Lower lobe of right lung (tissue), 2 donors: ENCODE measurements around the gene PIGK. TPM values are rescaled to one million over a fixed set of nuclear protein-coding genes. Genes with fewer than 3 reads are reported as not detected.

Experiments
- ATAC-seq, 2 donors: fragments of 200-7000 bp; cut with Tn5 transposase; one replicate each; pipeline ENCODE4 v1.9.1; 2020 to 2022; ENCODE audit warnings: mild to moderate bottlenecking in 2 of 2, moderate library complexity in 2 of 2
- DNase-seq: peaks from one replicate; pipeline ENCODE4 v3.0.0-alpha.2; 2020
- H3K27ac ChIP-seq: fragments of 200-600 bp; one replicate; pipeline ENCODE4 v1.8.0; 2022
- H3K27me3 ChIP-seq: fragments of 200-600 bp; one replicate; pipeline ENCODE4 v1.8.0; 2022; ENCODE audit warnings: low read depth
- H3K36me3 ChIP-seq: fragments of 200-600 bp; one replicate; pipeline ENCODE4 v1.8.0; 2022; ENCODE audit warnings: mild to moderate bottlenecking
- H3K4me1 ChIP-seq: fragments of 200-600 bp; one replicate; pipeline ENCODE4 v1.8.0; 2022
- H3K4me3 ChIP-seq: fragments of 200-600 bp; one replicate; pipeline ENCODE4 v1.8.0; 2022; ENCODE audit warnings: mild to moderate bottlenecking
- H3K9me3 ChIP-seq: fragments of 200-600 bp; one replicate; pipeline ENCODE4 v1.8.0; 2022
- intact Hi-C: fragments of 100-400 bp; cut with DNase I; formaldehyde crosslinking; loops from one replicate; pipeline ENCODE4 v1.11.0; 2022
- long read RNA-seq: library from polyadenylated mRNA; unstranded; transcript quantifications from one replicate; pipeline ENCODE4 v2.0.0, GENCODE V29; 2021
- total RNA-seq: library from RNA; stranded (reverse); fragmentation: NEBNext Ultra II Directional; extraction: Animal tissue kit (Norgen Biotek cat#: 25700); gene quantifications from one replicate; pipeline ENCODE4 v1.2.1, GENCODE V29; 2021
- TF ChIP-seq, protein P1 (sequence below): fragments of 200-600 bp; IDR thresholded peaks from one replicate; pipeline ENCODE4 v1.8.0; 2022; ENCODE audit warnings: antibody characterized with exemption, mild to moderate bottlenecking
- donor health status: DM: no; HTN: yes; CAD: no; lungs with severe emphysema.

Gene PIGK
- 27.1 TPM for total RNA-seq
- long read RNA-seq, full-length matches to known transcripts: 29 of 35 reads
- long read RNA-seq, partial matches to known transcripts: 1 of 35 reads
- long read RNA-seq, other reads (novel, unspliced or antisense): 5 of 35 reads

DNA sequence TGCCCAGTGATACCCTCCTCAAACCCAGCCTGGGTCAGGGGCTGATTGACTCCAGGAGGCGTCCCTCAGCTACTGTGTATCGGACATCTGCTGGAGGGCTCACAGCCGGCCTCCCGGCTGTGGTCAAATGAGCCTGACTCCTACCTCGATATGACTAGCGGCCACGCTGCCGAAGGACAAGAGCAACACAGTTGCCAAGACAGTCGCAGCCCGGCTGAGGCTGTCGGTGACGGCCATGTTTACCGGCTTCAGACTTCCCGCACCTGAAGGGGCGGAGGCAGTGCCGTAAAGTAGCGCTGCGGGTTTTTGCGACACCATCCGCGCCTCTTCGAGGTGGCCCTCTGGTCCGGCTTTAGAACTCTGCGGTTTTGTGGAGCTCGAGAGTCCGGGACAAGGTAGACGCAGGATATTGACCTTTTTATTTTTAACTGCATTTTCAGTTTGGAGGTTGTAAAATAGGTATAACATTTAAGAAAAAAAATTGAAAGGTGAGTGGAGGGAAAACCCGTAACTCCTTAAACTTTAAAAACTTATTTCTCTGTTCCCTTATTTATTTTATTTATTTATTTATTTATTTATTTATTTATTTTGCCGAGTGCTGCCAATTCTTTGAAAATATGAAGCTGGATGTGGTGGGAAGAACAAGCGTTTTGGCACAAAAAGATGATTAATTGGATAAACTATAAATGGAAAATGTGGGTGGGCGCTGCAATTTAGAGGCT lies at the start of gene PIGK:
PIGK (minus strand) TSS at position 265 of the 722 bp plus-strand sequence; CDS start at position 237, 28 bp downstream.
- TF ChIP-seq, protein P1, sequence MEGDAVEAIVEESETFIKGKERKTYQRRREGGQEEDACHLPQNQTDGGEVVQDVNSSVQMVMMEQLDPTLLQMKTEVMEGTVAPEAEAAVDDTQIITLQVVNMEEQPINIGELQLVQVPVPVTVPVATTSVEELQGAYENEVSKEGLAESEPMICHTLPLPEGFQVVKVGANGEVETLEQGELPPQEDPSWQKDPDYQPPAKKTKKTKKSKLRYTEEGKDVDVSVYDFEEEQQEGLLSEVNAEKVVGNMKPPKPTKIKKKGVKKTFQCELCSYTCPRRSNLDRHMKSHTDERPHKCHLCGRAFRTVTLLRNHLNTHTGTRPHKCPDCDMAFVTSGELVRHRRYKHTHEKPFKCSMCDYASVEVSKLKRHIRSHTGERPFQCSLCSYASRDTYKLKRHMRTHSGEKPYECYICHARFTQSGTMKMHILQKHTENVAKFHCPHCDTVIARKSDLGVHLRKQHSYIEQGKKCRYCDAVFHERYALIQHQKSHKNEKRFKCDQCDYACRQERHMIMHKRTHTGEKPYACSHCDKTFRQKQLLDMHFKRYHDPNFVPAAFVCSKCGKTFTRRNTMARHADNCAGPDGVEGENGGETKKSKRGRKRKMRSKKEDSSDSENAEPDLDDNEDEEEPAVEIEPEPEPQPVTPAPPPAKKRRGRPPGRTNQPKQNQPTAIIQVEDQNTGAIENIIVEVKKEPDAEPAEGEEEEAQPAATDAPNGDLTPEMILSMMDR: no peak
- DNase-seq (peak; percentile 93), ATAC-seq (peak; percentile 99 to 100)
- Histone ChIP-seq H3K27me3 (no peaks in the 10 kb centered on the region), H3K4me3 (peak within 1 kb of the TSS; percentile 71), H3K27ac (peak within 1 kb of the TSS; percentile 84), H3K36me3 (no peaks in the 10 kb centered on the region), H3K9me3 (no peaks in the 10 kb centered on the region), H3K4me1 (peaks cover 14% of the 10 kb centered on the region)
- intact Hi-C loops: no loop called here

DNA sequence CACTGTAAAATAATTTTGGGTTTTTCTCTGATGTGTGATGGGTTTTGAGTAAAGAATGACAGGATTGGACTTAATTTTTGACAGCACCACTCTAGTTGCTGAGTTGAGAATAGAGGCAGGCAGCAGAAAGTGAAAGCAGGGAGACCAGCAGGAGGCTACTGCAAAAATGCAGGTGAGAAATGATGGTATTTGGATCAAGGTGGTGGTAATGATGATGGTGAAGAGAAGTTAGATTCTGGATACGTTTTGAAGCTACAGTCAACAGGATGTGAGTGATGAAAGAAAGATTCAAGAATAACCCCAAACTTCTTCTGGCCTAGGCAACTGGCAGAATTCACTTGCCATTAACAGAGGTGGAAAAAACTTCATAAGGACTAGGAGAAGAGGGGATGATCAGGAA lies 47.8 kb upstream of the PIGK start:
- TF ChIP-seq, protein P1: no peak
- DNase-seq (no peak), ATAC-seq (no peak)
- Histone ChIP-seq H3K4me3 (no peak overlapping the region), H3K36me3 (no peaks in the 10 kb centered on the region), H3K27ac (no peak overlapping the region), H3K27me3 (no peaks in the 10 kb centered on the region), H3K4me1 (no peaks in the 10 kb centered on the region), H3K9me3 (no peaks in the 10 kb centered on the region)
- intact Hi-C loops: no loop called here

DNA sequence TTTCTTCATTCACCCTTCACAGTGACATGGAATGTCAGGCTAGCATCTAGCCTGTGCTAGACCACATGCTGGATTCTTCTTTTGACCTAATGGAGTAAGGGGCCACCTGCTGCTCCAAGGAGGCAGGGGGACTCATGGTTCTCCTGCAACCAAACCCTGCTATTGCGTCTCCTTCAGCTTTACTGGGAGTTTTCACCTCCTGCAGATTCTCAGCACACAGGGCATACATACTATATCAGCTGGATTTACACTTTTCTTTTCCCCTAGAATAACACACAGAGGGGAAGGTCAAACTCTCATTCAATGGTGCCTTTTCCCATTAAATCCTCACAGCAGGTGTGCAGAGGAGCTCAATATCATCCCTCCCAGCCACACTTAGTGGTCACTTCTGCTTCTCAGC lies 46.0 kb upstream of the PIGK start:
- ATAC-seq: no peak
- Histone ChIP-seq H3K36me3 (no peaks in the 10 kb centered on the region), H3K4me1 (no peaks in the 10 kb centered on the region), H3K9me3 (no peaks in the 10 kb centered on the region), H3K27me3 (no peaks in the 10 kb centered on the region), H3K4me3 (no peak overlapping the region), H3K27ac (no peak overlapping the region)
- TF ChIP-seq, protein P1: no peak
- DNase-seq: no peak
- intact Hi-C loops: no loop called here

DNA sequence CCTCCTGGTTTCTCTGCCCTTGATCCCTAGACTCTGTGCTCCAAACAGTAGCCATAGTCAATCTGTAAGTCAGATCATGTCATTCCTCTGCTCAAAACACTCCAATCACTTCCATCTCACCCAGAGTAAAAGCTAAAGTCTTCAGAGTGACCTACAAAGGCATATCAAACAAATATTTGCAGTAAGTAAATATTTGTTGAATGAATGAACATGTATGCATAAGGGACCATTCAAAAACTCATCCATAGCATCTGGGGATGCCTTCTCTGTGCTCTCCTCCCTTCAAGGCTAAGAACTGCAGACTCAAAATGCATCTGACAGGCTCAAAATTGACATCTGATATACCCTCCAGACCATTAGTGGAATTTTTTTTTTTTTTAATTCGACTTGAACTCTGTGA lies 44.5 kb upstream of the PIGK start:
- no peak for DNase-seq
- intact Hi-C loops: no loop called here

DNA sequence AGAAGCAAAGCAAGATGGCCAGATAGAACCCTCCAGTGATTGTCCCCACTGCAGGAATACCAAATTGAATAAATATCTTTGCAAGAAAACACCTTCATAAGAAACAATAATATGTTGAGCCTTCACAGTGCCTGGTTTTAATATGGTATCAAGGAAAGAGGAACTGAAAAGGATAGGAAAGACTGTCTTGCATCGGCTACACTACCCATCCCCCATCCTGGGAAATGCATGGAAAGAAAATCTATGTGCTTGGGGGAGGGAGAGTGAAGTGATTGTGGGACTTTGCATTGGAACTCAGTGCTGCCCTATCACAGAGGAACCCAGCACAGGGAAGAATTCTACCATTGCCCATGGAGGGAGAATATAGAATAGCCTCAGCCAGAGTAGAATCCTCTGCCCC lies 34.0 kb upstream of the PIGK start:
- Histone ChIP-seq H3K27ac (no peak overlapping the region), H3K4me1 (no peaks in the 10 kb centered on the region), H3K36me3 (no peaks in the 10 kb centered on the region), H3K4me3 (no peak overlapping the region), H3K9me3 (peaks cover 15% of the 10 kb centered on the region), H3K27me3 (no peaks in the 10 kb centered on the region)
- intact Hi-C loops: no loop called here
- no peak for ATAC-seq
- DNase-seq: no peak
- TF ChIP-seq, protein P1: no peak

More for the DNA sequence above, 44.5 kb upstream of the PIGK start:
- H3K4me3 ChIP-seq: no peak overlapping the region
- TF ChIP-seq, protein P1: no peak
- no peaks in the 10 kb centered on the region for H3K4me1 ChIP-seq
- no peak overlapping the region for H3K27ac ChIP-seq
- no peaks in the 10 kb centered on the region for H3K36me3 ChIP-seq
- no peak for ATAC-seq
- no peaks in the 10 kb centered on the region for H3K27me3 ChIP-seq
- no peaks in the 10 kb centered on the region for H3K9me3 ChIP-seq
